K562 (cell line): ENCODE results near the gene NOC4L. TPM values are rescaled to one million over a fixed set of nuclear protein-coding genes. Genes with fewer than 3 reads are reported as not detected.

Source experiments
- CHD1 ChIP-seq: fragments of 200-600 bp; sonication (generic); IDR thresholded peaks from one replicate; pipeline ENCODE4 v1.6.1; 2012; ENCODE audit warnings: mild to moderate bottlenecking, moderate library complexity, low read length, inconsistent platforms
- GTF2F1 ChIP-seq: IDR thresholded peaks from 2 replicates; pipeline ENCODE4 v1.6.1; 2011; ENCODE audit warnings: low read depth, low read length, improper control_type of control experiment
- LARP7 ChIP-seq: fragments of 450-650 bp; IDR thresholded peaks from 2 replicates; pipeline ENCODE4 v1.6.1; 2016
- RBBP5 ChIP-seq: fragments of 200-600 bp; sonication (generic); IDR thresholded peaks from 2 replicates; pipeline ENCODE4 v1.6.1; 2012; ENCODE audit warnings: borderline replicate concordance, mild to moderate bottlenecking, low read length, control low read depth, inconsistent platforms; ENCODE audit not compliant: insufficient read depth, poor library complexity, severe bottlenecking
- TAF1 ChIP-seq: IDR thresholded peaks from 2 replicates; pipeline ENCODE4 v1.6.1; 2011; ENCODE audit warnings: mild to moderate bottlenecking, low read length, moderate library complexity; ENCODE audit not compliant: insufficient read depth, control insufficient read depth, severe bottlenecking; ENCODE audit errors: extremely low read depth
- TBL1XR1 ChIP-seq, 2 experiments: IDR thresholded peaks; 2 replicates each; pipeline ENCODE4 v1.6.1; 2012; ENCODE audit warnings: improper control_type of control experiment in 2 of 2, low read length in 2 of 2, mild to moderate bottlenecking in 1 of 2
- ZBTB5 ChIP-seq: fragments of 450-650 bp; IDR thresholded peaks from 2 replicates; pipeline ENCODE4 v1.6.1; 2017; ENCODE audit warnings: antibody characterized with exemption
- ZBTB9 ChIP-seq: fragments of 450-650 bp; formaldehyde crosslinking; IDR thresholded peaks from 2 replicates; pipeline ENCODE4 v1.4.0; 2020; ENCODE audit warnings: mild to moderate bottlenecking, moderate library complexity
- ZNF174 ChIP-seq: fragments of 250-450 bp; sonication (Bioruptor Pico); IDR thresholded peaks from 2 replicates; pipeline ENCODE4 v1.4.0; 2020; ENCODE audit warnings: mild to moderate bottlenecking
- ZNF280B ChIP-seq: fragments of 250-450 bp; sonication (Bioruptor Pico); IDR thresholded peaks from 2 replicates; pipeline ENCODE4 v1.5.1; 2021; ENCODE audit warnings: mild to moderate bottlenecking
- polyA plus RNA-seq, 8 experiments: library from polyadenylated mRNA; depleted of rRNA in 4 of 8; stranded (reverse) in 5 of 8; unstranded in 3 of 8; fragments of >200 nt; fragmentation: Nextera tagmentation in 2 of 8; fragmentation: Illumina TruSeq in 1 of 8; extraction: Ambion mirVana in 2 of 8; extraction: Trizol in 1 of 8; gene quantifications; 2 replicates each; pipeline versions ENCODE4 v1.2.1 to v1.2.3, GENCODE V29; 2011 to 2014; ENCODE audit warnings: inconsistent platforms in 1 of 8, missing spikeins in 1 of 8
- total RNA-seq, 7 experiments: library from RNA; depleted of rRNA in 6 of 7; stranded (reverse); fragments of >200 nt in 6 of 7; fragmentation: Illumina TruSeq in 2 of 7; extraction: Trizol in 2 of 7; gene quantifications; 2 replicates each; pipeline versions ENCODE4 v1.2.1 to v1.2.3, GENCODE V29; 2011 to 2021; ENCODE audit warnings: low replicate concordance in 1 of 7
- TF ChIP-seq, protein P1 (sequence below): fragments of 250-450 bp; sonication (Bioruptor Pico); IDR thresholded peaks from 2 replicates; pipeline ENCODE4 v1.6.1; 2021; ENCODE audit warnings: mild to moderate bottlenecking
- TF ChIP-seq, protein P2 (sequence below): IDR thresholded peaks from 2 replicates; pipeline ENCODE4 v1.6.1; 2016; ENCODE audit warnings: missing genetic modification characterization, missing compliant biosample characterization
- TF ChIP-seq, protein P3 (sequence below): fragments of 250-450 bp; sonication (Bioruptor Pico); IDR thresholded peaks from 2 replicates; pipeline ENCODE4 v1.5.0; 2021
- TF ChIP-seq, protein P4 (sequence below): fragments of 250-450 bp; sonication (Bioruptor Pico); IDR thresholded peaks from 2 replicates; pipeline ENCODE4 v1.5.0; 2020; ENCODE audit warnings: mild to moderate bottlenecking, borderline replicate concordance

Gene NOC4L
- total and polyA plus RNA-seq, 9 of the 15 experiments (the other 6 are each of a cell fraction or from before 2014, with no cell fraction given), result 1.3 to 77.0 (median 20.0) TPM

DNA sequence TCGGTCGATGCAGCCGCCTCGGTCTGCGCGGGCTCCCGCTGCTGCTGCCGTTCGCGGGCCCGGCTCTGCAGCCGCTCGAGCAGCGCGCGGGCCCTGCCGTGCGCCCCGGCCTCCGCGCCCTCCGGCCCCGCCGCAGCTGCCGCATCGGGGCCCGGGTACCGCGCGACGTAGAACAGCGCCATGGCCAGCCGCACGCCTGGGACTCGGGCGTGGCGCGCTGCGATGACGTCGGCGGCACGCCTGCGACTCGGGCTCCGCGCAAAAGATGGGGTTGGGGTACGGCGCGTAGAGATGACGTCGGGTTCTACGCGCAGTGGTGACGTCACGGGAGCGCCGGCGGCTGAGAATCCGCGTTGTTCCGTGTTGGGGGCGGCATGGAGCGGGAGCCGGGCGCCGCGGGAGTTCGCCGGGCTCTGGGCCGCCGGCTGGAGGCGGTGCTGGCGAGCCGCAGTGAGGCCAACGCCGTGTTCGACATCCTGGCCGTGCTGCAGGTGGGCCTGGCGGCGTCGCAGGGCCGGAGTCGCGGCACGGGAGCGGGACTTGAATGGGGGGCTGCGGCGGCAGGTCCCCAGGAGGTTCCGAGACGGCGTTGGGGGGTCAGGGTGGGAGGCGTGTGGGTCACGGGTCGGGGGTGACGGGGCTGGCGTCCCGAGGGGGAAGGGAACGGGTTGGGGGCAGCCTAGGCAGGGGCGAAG lies at the start of gene NOC4L, which contains the start of gene DDX51 (continued):
- TF ChIP-seq ZBTB5 (no peak), ZNF174 (CRISPR knock-in tag) (no peak), ZNF280B (CRISPR knock-in tag) (no peak), CHD1 (no peak), GTF2F1 (peak; percentile 78; the same call in 1 of the 2 replicates), RBBP5 (peak; percentile 94), ZBTB9 (CRISPR knock-in tag) (peak; percentile 64; the same call in 1 of the 2 replicates), TAF1 (peak; percentile 65), TBL1XR1 (IDR thresholded peaks at IDR 0.05; ENCODE audit: low read length in 2 of 2) (peak in 1 of 2 experiments; percentile 100; a peak in 2 of 4 replicates), LARP7 (no peak)
- TF ChIP-seq, protein P1, sequence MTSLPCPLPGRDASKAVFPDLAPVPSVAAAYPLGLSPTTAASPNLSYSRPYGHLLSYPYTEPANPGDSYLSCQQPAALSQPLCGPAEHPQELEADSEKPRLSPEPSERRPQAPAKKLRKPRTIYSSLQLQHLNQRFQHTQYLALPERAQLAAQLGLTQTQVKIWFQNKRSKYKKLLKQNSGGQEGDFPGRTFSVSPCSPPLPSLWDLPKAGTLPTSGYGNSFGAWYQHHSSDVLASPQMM (CRISPR knock-in tag), result no peak
- TF ChIP-seq, protein P2, sequence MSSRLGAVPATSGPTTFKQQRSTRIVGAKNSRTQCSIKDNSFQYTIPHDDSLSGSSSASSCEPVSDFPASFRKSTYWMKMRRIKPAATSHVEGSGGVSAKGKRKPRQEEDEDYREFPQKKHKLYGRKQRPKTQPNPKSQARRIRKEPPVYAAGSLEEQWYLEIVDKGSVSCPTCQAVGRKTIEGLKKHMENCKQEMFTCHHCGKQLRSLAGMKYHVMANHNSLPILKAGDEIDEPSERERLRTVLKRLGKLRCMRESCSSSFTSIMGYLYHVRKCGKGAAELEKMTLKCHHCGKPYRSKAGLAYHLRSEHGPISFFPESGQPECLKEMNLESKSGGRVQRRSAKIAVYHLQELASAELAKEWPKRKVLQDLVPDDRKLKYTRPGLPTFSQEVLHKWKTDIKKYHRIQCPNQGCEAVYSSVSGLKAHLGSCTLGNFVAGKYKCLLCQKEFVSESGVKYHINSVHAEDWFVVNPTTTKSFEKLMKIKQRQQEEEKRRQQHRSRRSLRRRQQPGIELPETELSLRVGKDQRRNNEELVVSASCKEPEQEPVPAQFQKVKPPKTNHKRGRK (tag), result no peak
- TF ChIP-seq, protein P3, sequence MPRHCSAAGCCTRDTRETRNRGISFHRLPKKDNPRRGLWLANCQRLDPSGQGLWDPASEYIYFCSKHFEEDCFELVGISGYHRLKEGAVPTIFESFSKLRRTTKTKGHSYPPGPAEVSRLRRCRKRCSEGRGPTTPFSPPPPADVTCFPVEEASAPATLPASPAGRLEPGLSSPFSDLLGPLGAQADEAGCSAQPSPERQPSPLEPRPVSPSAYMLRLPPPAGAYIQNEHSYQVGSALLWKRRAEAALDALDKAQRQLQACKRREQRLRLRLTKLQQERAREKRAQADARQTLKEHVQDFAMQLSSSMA (CRISPR knock-in tag), result peak; percentile 54
- TF ChIP-seq, protein P4, sequence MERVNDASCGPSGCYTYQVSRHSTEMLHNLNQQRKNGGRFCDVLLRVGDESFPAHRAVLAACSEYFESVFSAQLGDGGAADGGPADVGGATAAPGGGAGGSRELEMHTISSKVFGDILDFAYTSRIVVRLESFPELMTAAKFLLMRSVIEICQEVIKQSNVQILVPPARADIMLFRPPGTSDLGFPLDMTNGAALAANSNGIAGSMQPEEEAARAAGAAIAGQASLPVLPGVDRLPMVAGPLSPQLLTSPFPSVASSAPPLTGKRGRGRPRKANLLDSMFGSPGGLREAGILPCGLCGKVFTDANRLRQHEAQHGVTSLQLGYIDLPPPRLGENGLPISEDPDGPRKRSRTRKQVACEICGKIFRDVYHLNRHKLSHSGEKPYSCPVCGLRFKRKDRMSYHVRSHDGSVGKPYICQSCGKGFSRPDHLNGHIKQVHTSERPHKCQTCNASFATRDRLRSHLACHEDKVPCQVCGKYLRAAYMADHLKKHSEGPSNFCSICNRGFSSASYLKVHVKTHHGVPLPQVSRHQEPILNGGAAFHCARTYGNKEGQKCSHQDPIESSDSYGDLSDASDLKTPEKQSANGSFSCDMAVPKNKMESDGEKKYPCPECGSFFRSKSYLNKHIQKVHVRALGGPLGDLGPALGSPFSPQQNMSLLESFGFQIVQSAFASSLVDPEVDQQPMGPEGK (CRISPR knock-in tag), result no peak
